ENCODE data around the gene RNF26. TPM values are rescaled to one million over a fixed set of nuclear protein-coding genes. Genes with fewer than 3 reads are reported as not detected.
A peak's percentile ranks its signal among the peaks of the same experiment; 100 is the strongest.

Gene RNF26
- total RNA-seq, 1 experiment from 2014 or later = 64.3 TPM

DNA sequence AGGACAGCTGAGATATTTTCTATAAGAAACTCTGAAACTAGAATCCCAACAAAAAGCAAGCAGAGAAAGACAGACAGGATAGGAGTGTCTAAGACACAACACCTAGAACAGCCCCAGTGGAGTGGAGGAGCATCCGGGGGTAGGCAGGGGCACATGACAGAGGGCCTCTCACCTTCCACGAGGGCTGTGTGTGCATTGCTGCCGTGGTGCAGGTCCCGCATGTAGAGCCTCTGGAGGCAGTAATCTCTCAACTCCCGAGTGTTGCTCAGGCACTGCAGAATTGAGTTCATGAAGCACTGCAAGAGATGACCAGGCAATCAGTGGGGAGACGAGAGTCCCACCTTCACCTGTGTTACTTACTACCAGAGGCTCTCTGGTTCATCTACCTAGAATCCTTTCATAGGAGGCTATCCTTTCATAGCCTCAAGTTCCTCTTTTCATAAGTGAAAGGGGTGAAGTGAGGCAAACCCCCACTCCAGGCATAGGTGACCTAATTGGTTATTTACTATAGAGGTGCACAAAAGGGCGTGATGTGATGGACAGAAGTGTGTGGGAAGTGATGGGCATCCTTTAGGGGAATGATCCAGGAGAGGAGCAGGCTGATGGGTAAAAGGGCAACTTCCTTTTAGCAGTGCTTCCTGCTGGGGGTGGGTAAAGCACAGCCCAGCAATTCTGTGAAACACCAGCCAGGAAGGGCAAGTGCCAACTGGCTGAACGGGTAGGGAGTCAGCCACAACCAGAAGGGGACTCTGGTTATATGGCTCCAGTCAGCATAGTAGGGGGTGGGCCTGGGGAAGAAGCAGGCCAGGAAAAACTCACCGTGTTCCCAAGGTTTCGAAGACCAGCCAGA lies 25.3 kb downstream of the RNF26 start:
- intact Hi-C loops (cut with micrococcal nuclease; ENCODE audit: unreplicated experiment) = loop anchor here (10.0 kb wide), 1 partner anchor 765 kb away; no protein-coding TSS in a partner anchor
- Histone ChIP-seq H3K36me3 (ENCODE audit: low read depth) (no peaks in the 10 kb centered on the region), H3K4me1 (replicated peaks; ENCODE audit: insufficient read depth) (peaks cover 36% of the 10 kb centered on the region), H3K27me3 (ENCODE audit: insufficient read depth, low read depth) (no peaks in the 10 kb centered on the region), H3K4me3 (no peak overlapping the region), H3K9me2 (ENCODE audit: insufficient read depth) (no peaks in the 10 kb centered on the region), H3K79me2 (ENCODE audit: low read depth) (no peaks in the 10 kb centered on the region), H3K4me2 (no peak overlapping the region), H3K27ac (0 out of 2 replicates have a peak overlapping the region, but pooled peaks have one; percentile 90), H2AFZ (no peak overlapping the region), H4K20me1 (ENCODE audit: insufficient read depth) (no peaks in the 10 kb centered on the region), H3F3A (ENCODE audit: insufficient read depth, low read depth) (peaks cover 27% of the 10 kb centered on the region), H3K9me3 (ENCODE audit: insufficient read depth, low read depth) (no peaks in the 10 kb centered on the region)
- no TSS peak for BruUV-seq (replicated peaks)
- POLR2A ChIA-PET (ENCODE audit: unreplicated experiment) = no interaction called here
- TF ChIP-seq EZH2 (IDR thresholded peaks at IDR 0.05; ENCODE audit: low read depth) = no peak
- TF ChIP-seq, protein P1, sequence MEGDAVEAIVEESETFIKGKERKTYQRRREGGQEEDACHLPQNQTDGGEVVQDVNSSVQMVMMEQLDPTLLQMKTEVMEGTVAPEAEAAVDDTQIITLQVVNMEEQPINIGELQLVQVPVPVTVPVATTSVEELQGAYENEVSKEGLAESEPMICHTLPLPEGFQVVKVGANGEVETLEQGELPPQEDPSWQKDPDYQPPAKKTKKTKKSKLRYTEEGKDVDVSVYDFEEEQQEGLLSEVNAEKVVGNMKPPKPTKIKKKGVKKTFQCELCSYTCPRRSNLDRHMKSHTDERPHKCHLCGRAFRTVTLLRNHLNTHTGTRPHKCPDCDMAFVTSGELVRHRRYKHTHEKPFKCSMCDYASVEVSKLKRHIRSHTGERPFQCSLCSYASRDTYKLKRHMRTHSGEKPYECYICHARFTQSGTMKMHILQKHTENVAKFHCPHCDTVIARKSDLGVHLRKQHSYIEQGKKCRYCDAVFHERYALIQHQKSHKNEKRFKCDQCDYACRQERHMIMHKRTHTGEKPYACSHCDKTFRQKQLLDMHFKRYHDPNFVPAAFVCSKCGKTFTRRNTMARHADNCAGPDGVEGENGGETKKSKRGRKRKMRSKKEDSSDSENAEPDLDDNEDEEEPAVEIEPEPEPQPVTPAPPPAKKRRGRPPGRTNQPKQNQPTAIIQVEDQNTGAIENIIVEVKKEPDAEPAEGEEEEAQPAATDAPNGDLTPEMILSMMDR (conservative IDR thresholded peaks at IDR 0.05) = no peak
- no peak for DNase-seq
- CTCF ChIA-PET = no interaction called here

DNA sequence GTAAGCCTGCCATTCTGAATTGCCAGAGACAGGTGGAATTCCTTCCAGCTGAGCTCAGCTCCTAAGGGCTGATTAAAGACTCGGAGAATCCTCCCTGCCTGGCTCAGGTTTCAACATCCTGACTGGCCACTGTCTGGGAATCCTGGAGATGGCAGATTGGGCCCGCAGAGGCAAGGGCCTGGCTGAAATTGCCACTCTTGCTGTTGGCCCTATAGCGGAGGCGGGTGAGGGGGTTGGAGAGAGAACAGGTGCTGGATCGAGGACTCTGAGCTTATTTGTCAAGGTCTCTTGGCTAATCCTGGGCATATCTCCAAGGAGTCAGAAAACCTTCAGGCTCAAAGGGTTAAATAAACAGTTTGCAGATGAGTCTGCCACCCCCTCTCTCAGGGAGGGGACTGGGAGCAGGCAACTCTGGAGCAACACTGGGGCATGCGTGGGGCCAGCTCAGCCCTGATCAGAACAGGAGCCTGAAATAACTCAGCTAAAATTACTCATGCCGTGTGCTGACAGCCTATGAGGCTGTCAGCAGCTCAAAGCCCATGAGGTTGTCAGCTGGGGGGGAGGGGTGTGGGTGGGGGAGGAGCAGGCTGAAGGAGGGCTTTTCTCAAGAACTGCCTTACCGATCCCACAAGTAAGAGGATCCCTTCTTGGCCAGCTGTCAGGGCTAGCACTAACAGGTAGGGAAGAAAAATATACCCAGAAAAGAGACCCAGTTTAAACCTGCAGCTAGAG lies 26.9 kb downstream of the RNF26 start:
- Histone ChIP-seq H3K4me1 (replicated peaks; ENCODE audit: insufficient read depth) (peaks cover 37% of the 10 kb centered on the region), H4K20me1 (ENCODE audit: insufficient read depth) (no peaks in the 10 kb centered on the region), H3K4me2 (peak overlapping the region; percentile 52), H2AFZ (0 out of 2 replicates have a peak overlapping the region, but pooled peaks have one; percentile 18), H3K27me3 (ENCODE audit: insufficient read depth, low read depth) (no peaks in the 10 kb centered on the region), H3K4me3 (peak overlapping the region; percentile 1; the same call in 1 of the 2 replicates), H3K9me3 (ENCODE audit: insufficient read depth, low read depth) (no peaks in the 10 kb centered on the region), H3F3A (ENCODE audit: insufficient read depth, low read depth) (peaks cover 27% of the 10 kb centered on the region), H3K9me2 (ENCODE audit: insufficient read depth) (no peaks in the 10 kb centered on the region), H3K79me2 (ENCODE audit: low read depth) (no peaks in the 10 kb centered on the region), H3K36me3 (ENCODE audit: low read depth) (no peaks in the 10 kb centered on the region), H3K27ac (peak overlapping the region; percentile 90)
- POLR2A ChIA-PET (ENCODE audit: unreplicated experiment) = interaction anchor here (0.5 kb wide), 1 partner anchor 24 kb away, joined by 4 read pairs; no protein-coding TSS in a partner anchor
- BruUV-seq (replicated peaks) = no TSS peak
- peak; percentile 80 to 93 for DNase-seq
- intact Hi-C loops (cut with micrococcal nuclease; ENCODE audit: unreplicated experiment) = loop anchor here (10.0 kb wide), 1 partner anchor 764 kb away; no protein-coding TSS in a partner anchor
- TF ChIP-seq EZH2 (IDR thresholded peaks at IDR 0.05; ENCODE audit: low read depth) = no peak
- TF ChIP-seq, protein P1 (conservative IDR thresholded peaks at IDR 0.05) = no peak
- CTCF ChIA-PET = interaction anchor here (0.6 to 1.4 kb wide), 6 partner anchors 9 to 656 kb away, joined by 3 to 6 read pairs (median 3); no protein-coding TSS in a partner anchor

All from PC-9 (cell line).